ENCODE measurements around the gene HAPLN2. TPM values are rescaled to one million over a fixed set of nuclear protein-coding genes. Genes with fewer than 3 reads are reported as not detected.

The HAPLN2 gene
- total RNA-seq, 1 donor from 2014 or later: not detected

DNA sequence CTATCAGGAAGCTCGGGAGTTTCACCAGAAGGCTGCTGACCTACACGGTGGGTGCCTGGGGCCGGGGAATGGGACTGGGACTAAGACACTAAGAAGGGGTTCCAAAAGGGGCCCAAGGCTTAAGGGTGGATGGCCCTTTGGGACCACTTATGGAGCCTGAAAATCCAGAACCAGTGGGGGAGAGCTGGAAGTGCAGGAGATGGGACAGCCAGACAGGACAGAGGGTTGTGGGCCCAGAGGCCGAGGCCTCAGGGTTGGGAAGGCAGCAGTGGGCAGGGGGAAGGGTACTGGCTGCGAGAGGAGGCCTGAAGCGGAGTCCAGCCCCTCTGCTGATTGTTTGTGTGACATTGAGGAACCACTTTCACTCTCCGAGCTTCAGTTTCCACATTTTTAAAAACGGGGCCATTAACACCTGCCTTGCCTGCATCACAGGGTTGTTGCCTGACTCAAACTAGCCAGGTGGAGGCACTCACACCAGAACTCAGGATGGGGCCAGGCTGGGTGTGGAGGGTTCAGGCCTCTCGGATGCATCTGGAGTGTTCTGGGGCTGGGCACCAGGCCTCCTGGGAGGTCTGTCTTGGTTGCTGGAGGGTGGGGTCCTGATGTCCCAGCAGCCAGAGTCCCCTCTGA, 36.7 kb upstream of the HAPLN2 start:
- Histone ChIP-seq H3K27ac (no peak overlapping the region), H3F3A (ENCODE audit: low read depth) (no peaks in the 10 kb centered on the region), H3K4me2 (no peak overlapping the region), H3K9me3 (ENCODE audit: low read depth) (no peaks in the 10 kb centered on the region), H3K9ac (no peak overlapping the region), H3K79me2 (ENCODE audit: low read depth) (no peaks in the 10 kb centered on the region), H3K4me3 (no peak overlapping the region), H3K4me1 (no peaks in the 10 kb centered on the region), H3K27me3 (no peaks in the 10 kb centered on the region), H2AFZ (replicated peaks) (no peak overlapping the region), H4K20me1 (ENCODE audit: low read depth) (no peaks in the 10 kb centered on the region), H3K36me3 (no peaks in the 10 kb centered on the region)
- Mint-ChIP-seq H3K36me3 (no peaks in the 10 kb centered on the region), H3K4me1 (peaks cover 11% of the 10 kb centered on the region), H3K27me3 (ENCODE audit: insufficient read depth, low read depth) (peaks cover 15% of the 10 kb centered on the region), H3K27ac (peak overlapping the region; percentile 79), H3K9me3 (no peaks in the 10 kb centered on the region), H3K4me3 (no peak overlapping the region)
- TF ChIP-seq EZH2 (IDR thresholded peaks at IDR 0.05) (no peak), EZH2phosphoT487 (IDR thresholded peaks at IDR 0.05) (no peak)
- TF ChIP-seq, protein P1, sequence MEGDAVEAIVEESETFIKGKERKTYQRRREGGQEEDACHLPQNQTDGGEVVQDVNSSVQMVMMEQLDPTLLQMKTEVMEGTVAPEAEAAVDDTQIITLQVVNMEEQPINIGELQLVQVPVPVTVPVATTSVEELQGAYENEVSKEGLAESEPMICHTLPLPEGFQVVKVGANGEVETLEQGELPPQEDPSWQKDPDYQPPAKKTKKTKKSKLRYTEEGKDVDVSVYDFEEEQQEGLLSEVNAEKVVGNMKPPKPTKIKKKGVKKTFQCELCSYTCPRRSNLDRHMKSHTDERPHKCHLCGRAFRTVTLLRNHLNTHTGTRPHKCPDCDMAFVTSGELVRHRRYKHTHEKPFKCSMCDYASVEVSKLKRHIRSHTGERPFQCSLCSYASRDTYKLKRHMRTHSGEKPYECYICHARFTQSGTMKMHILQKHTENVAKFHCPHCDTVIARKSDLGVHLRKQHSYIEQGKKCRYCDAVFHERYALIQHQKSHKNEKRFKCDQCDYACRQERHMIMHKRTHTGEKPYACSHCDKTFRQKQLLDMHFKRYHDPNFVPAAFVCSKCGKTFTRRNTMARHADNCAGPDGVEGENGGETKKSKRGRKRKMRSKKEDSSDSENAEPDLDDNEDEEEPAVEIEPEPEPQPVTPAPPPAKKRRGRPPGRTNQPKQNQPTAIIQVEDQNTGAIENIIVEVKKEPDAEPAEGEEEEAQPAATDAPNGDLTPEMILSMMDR (IDR thresholded peaks at IDR 0.05): no peak
- DNase-seq (ENCODE audit: low spot score): no peak

DNA sequence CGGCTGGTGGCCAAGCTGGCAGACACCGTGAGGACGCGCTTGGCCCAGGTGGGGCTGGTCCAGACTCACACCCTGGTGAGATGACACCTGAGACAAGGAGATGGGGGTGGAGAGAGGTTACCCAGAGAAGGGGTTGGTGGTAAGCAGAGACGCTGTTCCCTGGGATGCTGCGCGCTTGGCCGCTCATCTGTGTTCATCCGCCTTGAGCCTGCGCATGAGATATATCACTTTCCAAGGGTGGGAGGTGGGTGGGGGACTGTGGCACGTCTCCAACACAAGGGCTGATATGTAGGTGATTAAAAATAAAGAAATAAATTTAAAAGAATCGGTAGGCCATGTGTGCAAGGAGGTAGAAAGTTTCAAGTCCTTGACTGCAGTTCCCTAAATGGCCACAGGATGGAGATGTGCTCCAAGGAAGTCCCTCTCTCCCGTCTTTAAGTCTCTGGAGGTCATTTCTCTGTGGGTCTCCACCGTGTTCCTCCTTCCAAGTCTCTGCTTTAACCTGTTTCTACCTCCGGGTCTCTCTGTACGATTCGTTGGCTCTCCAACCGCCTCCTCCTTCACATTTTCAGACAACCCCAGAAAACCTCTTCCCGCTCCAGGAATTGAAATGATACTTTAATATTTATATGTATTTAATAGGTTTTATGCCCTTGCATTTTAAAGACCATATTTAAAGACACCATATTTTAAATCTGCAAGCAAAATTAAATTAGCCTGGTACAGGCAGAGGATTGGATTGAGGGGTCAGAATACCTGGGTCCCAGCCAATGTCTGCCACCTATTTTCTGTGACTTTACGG, 35.2 kb upstream of the HAPLN2 start:
- peaks cover 3% of the 10 kb centered on the region for H3K4me1 Mint-ChIP-seq
- Histone ChIP-seq H3K27ac (no peak overlapping the region), H3K9ac (no peak overlapping the region), H3K4me2 (no peak overlapping the region), H3K27me3 (no peaks in the 10 kb centered on the region), H3K4me1 (no peaks in the 10 kb centered on the region), H3F3A (ENCODE audit: low read depth) (no peaks in the 10 kb centered on the region), H3K36me3 (no peaks in the 10 kb centered on the region), H3K9me3 (ENCODE audit: low read depth) (no peaks in the 10 kb centered on the region), H2AFZ (replicated peaks) (peak overlapping the region; percentile 70), H3K79me2 (ENCODE audit: low read depth) (no peaks in the 10 kb centered on the region), H3K4me3 (no peak overlapping the region), H4K20me1 (ENCODE audit: low read depth) (no peaks in the 10 kb centered on the region)
- H3K27ac Mint-ChIP-seq: peak overlapping the region; percentile 83
- H3K27me3 Mint-ChIP-seq (ENCODE audit: insufficient read depth, low read depth): peaks cover 15% of the 10 kb centered on the region
- H3K4me3 Mint-ChIP-seq: peak overlapping the region; percentile 44
- peak; percentile 86 for DNase-seq (ENCODE audit: low spot score)
- H3K36me3 Mint-ChIP-seq: no peaks in the 10 kb centered on the region
- H3K9me3 Mint-ChIP-seq: no peaks in the 10 kb centered on the region
- TF ChIP-seq, protein P1 (IDR thresholded peaks at IDR 0.05): peak; percentile 76
- TF ChIP-seq EZH2phosphoT487 (IDR thresholded peaks at IDR 0.05): no peak

GRCh38 chr1:156584813-156585212, 34.4 kb upstream of the HAPLN2 start:
- Mint-ChIP-seq H3K27ac (no peak overlapping the region), H3K4me1 (peaks cover 3% of the 10 kb centered on the region), H3K27me3 (ENCODE audit: insufficient read depth, low read depth) (peaks cover 13% of the 10 kb centered on the region), H3K9me3 (no peaks in the 10 kb centered on the region), H3K4me3 (no peak overlapping the region), H3K36me3 (no peaks in the 10 kb centered on the region)
- no peaks in the 10 kb centered on the region for H3K36me3 ChIP-seq
- H3K9ac ChIP-seq: no peak overlapping the region
- DNase-seq (ENCODE audit: low spot score): peak; percentile 50
- H3K9me3 ChIP-seq (ENCODE audit: low read depth): no peaks in the 10 kb centered on the region
- no peak overlapping the region for H3K4me3 ChIP-seq
- H3K79me2 ChIP-seq (ENCODE audit: low read depth): no peaks in the 10 kb centered on the region
- H3F3A ChIP-seq (ENCODE audit: low read depth): no peaks in the 10 kb centered on the region
- no peaks in the 10 kb centered on the region for H3K4me1 ChIP-seq
- H3K4me2 ChIP-seq: no peak overlapping the region
- H3K27me3 ChIP-seq: no peaks in the 10 kb centered on the region
- no peaks in the 10 kb centered on the region for H4K20me1 ChIP-seq (ENCODE audit: low read depth)
- no peak overlapping the region for H3K27ac ChIP-seq
- no peak for TF ChIP-seq EZH2 (IDR thresholded peaks at IDR 0.05)
- TF ChIP-seq, protein P1 (IDR thresholded peaks at IDR 0.05): peak; percentile 58
- no peak for TF ChIP-seq EZH2phosphoT487 (IDR thresholded peaks at IDR 0.05)
- no peak overlapping the region for H2AFZ ChIP-seq (replicated peaks)

Measured in neural progenitor cell (in vitro differentiated cells).